Sigmoid colon (tissue), 7 donors: Measurements from ENCODE around the gene SLAMF1. TPM values are rescaled to one million over a fixed set of nuclear protein-coding genes. Genes with fewer than 3 reads are reported as not detected.
"Not testable (repeated sequence)": the region's sequence is repeated elsewhere in the genome, so short reads cannot be mapped to it uniquely, and the experiment has no call there.

Experiments
- DNase-seq: peaks from one replicate; pipeline ENCODE4 v3.0.0-alpha.2; 2019
- H3K27ac ChIP-seq, 4 donors: fragments of 200-600 bp; sonication (generic); one replicate each; pipeline ENCODE4 v1.5.1; 2016 to 2019; ENCODE audit warnings: mild to moderate bottlenecking in 1 of 4
- H3K27me3 ChIP-seq, 3 donors: fragments of 200-600 bp; sonication (generic); one replicate each; pipeline ENCODE4 v1.5.1; 2019; ENCODE audit warnings: mild to moderate bottlenecking in 1 of 3
- H3K36me3 ChIP-seq, 4 donors: fragments of 200-600 bp; sonication (generic); one replicate each; pipeline ENCODE4 v1.5.1; 2016 to 2019
- H3K4me1 ChIP-seq, 4 donors: fragments of 200-600 bp; sonication (generic); one replicate each; pipeline ENCODE4 v1.5.1; 2017 to 2019
- H3K4me3 ChIP-seq, 4 donors: fragments of 200-600 bp; sonication (generic); one replicate each; pipeline ENCODE4 v1.5.1; 2017 to 2019; ENCODE audit warnings: mild to moderate bottlenecking in 2 of 4, moderate library complexity in 1 of 4
- H3K9me3 ChIP-seq, 4 donors: fragments of 200-600 bp in 3 of 4; sonication (generic) in 3 of 4; one replicate each; pipeline versions ENCODE4 v1.5.1 to v1.6.1; 2013 to 2019
- EP300 ChIP-seq, 4 donors: sonication (generic); formaldehyde crosslinking; IDR thresholded peaks; one replicate each; pipeline ENCODE4 v1.6.1; 2017; ENCODE audit warnings: antibody characterized with exemption in 4 of 4
- POLR2A ChIP-seq, 2 donors: fragments of 450-650 bp; IDR thresholded peaks; one replicate each; pipeline ENCODE4 v1.6.1; 2016; ENCODE audit warnings: antibody characterized with exemption in 2 of 2, mild to moderate bottlenecking in 2 of 2, moderate library complexity in 2 of 2
- POLR2AphosphoS5 ChIP-seq, 4 donors: sonication (generic); formaldehyde crosslinking; IDR thresholded peaks; one replicate each; pipeline ENCODE4 v1.6.1; 2017; ENCODE audit warnings: antibody characterized with exemption in 4 of 4
- WGBS, 2 donors: extraction: QIAGEN DNeasy Blood & Tissue Kit; methylation state at CpG; one replicate each; pipeline ENCODE4 v1.1.7; 2013; 5-methylcytosine and 5-hydroxymethylcytosine counted together
- intact Hi-C: fragments of 100-400 bp; cut with DNase I; formaldehyde crosslinking; loops from one replicate; pipeline ENCODE4 v1.15.1; 2023
- polyA plus RNA-seq, 3 donors: library from polyadenylated mRNA; stranded (reverse); fragments of 200-250 nt; gene quantifications; one replicate each; pipeline ENCODE4 v1.2.3, GENCODE V29; 2013
- total RNA-seq, 4 donors: library from RNA; depleted of rRNA; stranded (reverse); fragments of >200 nt; gene quantifications; one replicate each; pipeline ENCODE4 v1.1.0, GENCODE V29; 2016
- TF ChIP-seq, protein P1 (sequence below), 4 experiments: fragments of 450-650 bp in 3 of 4; fragments of 200-600 bp in 1 of 4; IDR thresholded peaks; one replicate each; pipeline ENCODE4 v1.5.1; 2016 to 2019; ENCODE audit warnings: antibody characterized with exemption in 4 of 4, mild to moderate bottlenecking in 3 of 4, moderate library complexity in 2 of 4
- donor health status: healthy with polysubstance abuse.
- donor health status: Bipolar disorder and iron deficiency.
- donor health status: healthy.

The SLAMF1 gene, protein sequence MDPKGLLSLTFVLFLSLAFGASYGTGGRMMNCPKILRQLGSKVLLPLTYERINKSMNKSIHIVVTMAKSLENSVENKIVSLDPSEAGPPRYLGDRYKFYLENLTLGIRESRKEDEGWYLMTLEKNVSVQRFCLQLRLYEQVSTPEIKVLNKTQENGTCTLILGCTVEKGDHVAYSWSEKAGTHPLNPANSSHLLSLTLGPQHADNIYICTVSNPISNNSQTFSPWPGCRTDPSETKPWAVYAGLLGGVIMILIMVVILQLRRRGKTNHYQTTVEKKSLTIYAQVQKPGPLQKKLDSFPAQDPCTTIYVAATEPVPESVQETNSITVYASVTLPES
- total RNA-seq (1 to 10 TPM in 1 of 4 donors, under 1 TPM in 3; under 0.01 to 1.6 (median 0.22) TPM), polyA plus RNA-seq (1 to 10 TPM in 1 of 3 donors, not detected in 2; 6.1 TPM)

DNA sequence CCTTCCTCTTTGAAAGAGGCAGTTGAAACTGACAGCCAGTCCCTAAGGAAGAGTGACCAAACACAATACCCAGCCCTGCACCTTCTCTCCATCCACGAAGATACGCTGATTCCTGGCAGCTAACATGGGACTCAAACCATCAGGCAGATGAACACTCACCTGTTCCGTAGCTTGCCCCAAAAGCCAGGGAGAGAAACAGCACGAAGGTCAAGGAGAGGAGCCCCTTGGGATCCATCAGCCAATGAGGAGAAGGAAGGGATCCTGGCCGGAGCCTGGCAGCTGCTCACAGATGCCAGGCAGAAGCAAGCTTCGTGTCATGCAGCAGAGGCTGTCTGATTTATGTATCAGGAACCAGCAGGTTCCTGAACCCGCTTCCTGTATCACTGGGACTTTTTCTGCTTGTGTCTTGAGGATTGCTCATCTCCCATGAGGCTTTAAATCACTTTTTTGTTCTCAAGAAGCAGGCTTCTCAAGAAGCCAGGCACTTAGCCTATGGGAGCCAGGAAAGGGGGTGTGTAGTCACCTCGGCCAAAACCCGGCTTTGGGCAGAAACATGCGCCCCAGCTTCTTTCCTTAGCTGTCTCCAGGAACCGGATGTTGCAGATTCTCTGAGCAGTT, at the start of gene SLAMF1:
Gene SLAMF1 (minus strand): TSS at position 334 of the 618 bp plus-strand sequence. CDS start 99 bp downstream, at position 235.
- H3K4me3 ChIP-seq, result no peak within 1 kb of the TSS
- H3K36me3 ChIP-seq, result no peaks in the 10 kb centered on the region
- no peak within 1 kb of the TSS for H3K27ac ChIP-seq
- H3K9me3 ChIP-seq, result no peaks in the 10 kb centered on the region
- intact Hi-C loops, result no loop called here
- DNase-seq, result no peak
- no peaks in the 10 kb centered on the region for H3K4me1 ChIP-seq
- H3K27me3 ChIP-seq, result no peaks in the 10 kb centered on the region
- 40 to 81% methylated on average over 11 of the region's 11 CpGs for WGBS, 2 donors
- TF ChIP-seq POLR2AphosphoS5 (IDR thresholded peaks at IDR 0.05) (no peak), POLR2A (IDR thresholded peaks at IDR 0.05) (no peak), EP300 (IDR thresholded peaks at IDR 0.05) (no peak)
- TF ChIP-seq, protein P1, sequence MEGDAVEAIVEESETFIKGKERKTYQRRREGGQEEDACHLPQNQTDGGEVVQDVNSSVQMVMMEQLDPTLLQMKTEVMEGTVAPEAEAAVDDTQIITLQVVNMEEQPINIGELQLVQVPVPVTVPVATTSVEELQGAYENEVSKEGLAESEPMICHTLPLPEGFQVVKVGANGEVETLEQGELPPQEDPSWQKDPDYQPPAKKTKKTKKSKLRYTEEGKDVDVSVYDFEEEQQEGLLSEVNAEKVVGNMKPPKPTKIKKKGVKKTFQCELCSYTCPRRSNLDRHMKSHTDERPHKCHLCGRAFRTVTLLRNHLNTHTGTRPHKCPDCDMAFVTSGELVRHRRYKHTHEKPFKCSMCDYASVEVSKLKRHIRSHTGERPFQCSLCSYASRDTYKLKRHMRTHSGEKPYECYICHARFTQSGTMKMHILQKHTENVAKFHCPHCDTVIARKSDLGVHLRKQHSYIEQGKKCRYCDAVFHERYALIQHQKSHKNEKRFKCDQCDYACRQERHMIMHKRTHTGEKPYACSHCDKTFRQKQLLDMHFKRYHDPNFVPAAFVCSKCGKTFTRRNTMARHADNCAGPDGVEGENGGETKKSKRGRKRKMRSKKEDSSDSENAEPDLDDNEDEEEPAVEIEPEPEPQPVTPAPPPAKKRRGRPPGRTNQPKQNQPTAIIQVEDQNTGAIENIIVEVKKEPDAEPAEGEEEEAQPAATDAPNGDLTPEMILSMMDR (IDR thresholded peaks at IDR 0.05), result no peak

DNA sequence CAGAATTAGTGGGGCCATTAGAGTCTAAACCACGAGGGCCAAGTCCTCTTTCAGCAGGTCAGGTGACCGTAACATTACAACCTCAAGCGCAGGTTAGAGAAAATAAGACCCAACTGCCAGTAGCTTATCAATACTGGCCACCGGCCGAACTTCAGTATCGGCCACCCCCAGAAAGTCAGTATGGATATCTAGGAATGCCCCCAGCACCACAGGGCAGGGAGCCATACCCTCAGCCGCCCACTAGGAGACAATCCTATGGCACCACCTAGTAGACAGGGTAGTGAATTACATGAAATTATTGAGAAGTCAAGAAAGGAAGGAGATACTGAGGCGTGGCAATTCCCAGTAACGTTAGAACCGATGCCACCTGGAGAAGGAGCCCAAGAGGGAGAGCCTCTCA, 45.5 kb upstream of the SLAMF1 start:
- H3K36me3 ChIP-seq, H3K27me3 ChIP-seq, intact Hi-C loops, H3K9me3 ChIP-seq, H3K27ac ChIP-seq, DNase-seq, H3K4me1 ChIP-seq, H3K4me3 ChIP-seq: not testable (repeated sequence)
- WGBS, 2 donors, result 77 to 84% methylated on average over 10 of the region's 10 CpGs

DNA sequence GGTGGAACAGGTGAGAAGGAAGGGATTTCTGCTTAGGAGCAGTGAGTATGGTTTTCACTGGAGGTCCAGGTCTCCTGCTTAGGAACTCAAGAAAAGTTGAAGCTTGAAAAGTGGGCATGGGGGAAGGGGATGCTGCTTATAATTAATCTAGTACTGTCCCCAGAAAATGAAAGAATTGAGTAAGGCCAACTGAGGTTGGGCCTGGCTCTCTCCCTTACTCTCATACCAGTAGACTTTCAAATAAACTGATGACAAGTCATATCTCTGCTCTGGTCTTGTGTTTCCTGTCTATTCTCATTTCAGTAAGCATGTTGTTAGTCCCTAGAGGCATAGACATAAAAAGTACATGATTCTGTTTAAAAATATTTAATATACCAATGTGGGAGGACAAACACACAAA, 38.4 kb upstream of the SLAMF1 start:
- H3K27ac ChIP-seq, result no peak overlapping the region
- no peaks in the 10 kb centered on the region for H3K27me3 ChIP-seq
- intact Hi-C loops, result no loop called here
- DNase-seq, result no peak
- TF ChIP-seq POLR2AphosphoS5 (IDR thresholded peaks at IDR 0.05), result no peak
- no peak for TF ChIP-seq EP300 (IDR thresholded peaks at IDR 0.05)
- TF ChIP-seq, protein P1 (IDR thresholded peaks at IDR 0.05), result no peak
- no peak for TF ChIP-seq POLR2A (IDR thresholded peaks at IDR 0.05)
- H3K4me3 ChIP-seq, result no peak overlapping the region
- H3K36me3 ChIP-seq, result no peaks in the 10 kb centered on the region
- no peaks in the 10 kb centered on the region for H3K4me1 ChIP-seq
- H3K9me3 ChIP-seq, result no peaks in the 10 kb centered on the region

DNA sequence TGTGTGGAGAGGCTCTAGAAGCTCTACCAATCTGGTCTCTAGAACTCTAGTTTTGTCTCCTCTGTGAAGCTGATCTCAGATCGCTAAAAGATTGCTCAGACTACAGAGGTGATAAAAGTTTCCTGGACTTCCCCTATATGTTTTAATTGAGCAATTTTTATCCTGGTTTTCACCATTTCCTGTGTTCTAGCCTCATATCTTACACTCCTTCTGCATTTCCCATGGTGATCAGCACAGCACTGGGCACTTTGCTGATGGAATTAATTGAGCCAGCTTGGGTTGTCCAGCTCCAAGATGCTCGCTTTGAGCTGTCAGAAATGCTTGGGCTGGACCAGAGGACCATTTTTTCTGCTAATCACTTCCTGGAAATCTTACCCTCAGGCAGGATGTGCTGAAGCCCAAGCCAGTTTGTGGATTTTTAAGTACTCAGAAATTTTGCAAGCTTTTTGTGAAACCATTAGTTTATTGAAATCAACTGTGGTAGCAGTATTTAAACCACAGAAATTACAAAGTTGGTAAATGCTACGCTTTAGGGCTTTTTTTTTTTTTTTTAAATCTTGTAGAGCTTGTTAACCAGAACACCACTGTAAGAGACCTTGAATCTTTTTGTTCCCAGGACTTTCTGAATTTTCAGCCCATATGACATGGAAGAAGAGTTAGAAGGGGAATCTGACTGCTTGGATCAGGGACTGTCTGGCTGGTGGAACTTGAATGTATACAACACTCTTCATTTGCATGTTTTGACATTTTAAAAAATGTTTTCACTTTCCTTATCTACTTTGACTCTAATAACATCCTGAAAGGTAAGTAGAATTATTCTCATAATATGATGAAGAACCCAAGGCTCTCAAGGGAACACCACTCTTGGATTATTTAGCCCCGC, 36.4 kb upstream of the SLAMF1 start:
- intact Hi-C loops, result no loop called here
- no peaks in the 10 kb centered on the region for H3K4me1 ChIP-seq
- TF ChIP-seq EP300 (IDR thresholded peaks at IDR 0.05) (no peak), POLR2A (IDR thresholded peaks at IDR 0.05) (no peak), POLR2AphosphoS5 (IDR thresholded peaks at IDR 0.05) (no peak)
- TF ChIP-seq, protein P1 (IDR thresholded peaks at IDR 0.05), result no peak
- H3K27ac ChIP-seq, result no peak overlapping the region
- no peaks in the 10 kb centered on the region for H3K9me3 ChIP-seq
- WGBS, 2 donors, result 66 to 82% methylated on average over 4 of the region's 4 CpGs
- H3K27me3 ChIP-seq, result no peaks in the 10 kb centered on the region
- H3K36me3 ChIP-seq, result no peaks in the 10 kb centered on the region
- H3K4me3 ChIP-seq, result no peak overlapping the region
- DNase-seq, result no peak

DNA sequence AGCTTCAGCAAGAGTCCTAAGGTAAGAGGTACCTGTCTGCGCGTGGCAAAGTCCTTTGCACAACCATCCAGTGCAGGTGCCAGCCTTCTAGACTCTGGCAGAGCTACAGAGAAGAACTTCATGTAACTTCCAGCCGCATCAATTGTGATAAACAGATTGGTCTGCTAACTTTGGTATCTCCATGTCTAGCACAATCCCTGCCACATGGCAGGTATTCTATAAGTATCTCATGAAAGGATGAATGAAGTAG, 35.0 kb upstream of the SLAMF1 start:
- no peaks in the 10 kb centered on the region for H3K36me3 ChIP-seq
- H3K4me3 ChIP-seq, result no peak overlapping the region
- no peak for DNase-seq
- intact Hi-C loops, result no loop called here
- no peaks in the 10 kb centered on the region for H3K9me3 ChIP-seq
- H3K27me3 ChIP-seq, result no peaks in the 10 kb centered on the region
- no peak overlapping the region for H3K27ac ChIP-seq
- no peak for TF ChIP-seq POLR2AphosphoS5 (IDR thresholded peaks at IDR 0.05)
- TF ChIP-seq, protein P1 (IDR thresholded peaks at IDR 0.05), result no peak
- TF ChIP-seq POLR2A (IDR thresholded peaks at IDR 0.05), result no peak
- TF ChIP-seq EP300 (IDR thresholded peaks at IDR 0.05), result no peak
- 94 to 97% methylated on average over 3 of the region's 3 CpGs for WGBS, 2 donors
- no peaks in the 10 kb centered on the region for H3K4me1 ChIP-seq
